Smooth muscle cell (in vitro differentiated cells): ENCODE measurements around the gene MRPL4. TPM values are rescaled to one million over a fixed set of nuclear protein-coding genes. Genes with fewer than 3 reads are reported as not detected.

Experiments used
- DNase-seq: peaks from one replicate; lab custom pipeline; 2025; ENCODE audit not compliant: unreplicated experiment; lab: John Stamatoyannopoulos, UW
- H2AFZ ChIP-seq: fragments of 200-600 bp; sonication (generic); 2 replicates; pipeline ENCODE4 v1.6.0; 2016; ENCODE audit warnings: antibody characterized with exemption, low read depth, mild to moderate bottlenecking
- H3F3A ChIP-seq: fragments of 200-600 bp; sonication (generic); 2 replicates; pipeline ENCODE4 v1.6.0; 2017; ENCODE audit warnings: antibody characterized with exemption, low read depth
- H3K27ac ChIP-seq: fragments of 200-600 bp; sonication (generic); 2 replicates; pipeline ENCODE4 v1.5.1; 2016; ENCODE audit warnings: low read depth, mild to moderate bottlenecking
- H3K27me3 ChIP-seq: fragments of 200-600 bp; sonication (generic); 2 replicates; pipeline ENCODE4 v1.6.1; 2016; ENCODE audit warnings: low read depth, mild to moderate bottlenecking
- H3K36me3 ChIP-seq: fragments of 200-600 bp; sonication (generic); 2 replicates; pipeline ENCODE4 v1.5.1; 2016; ENCODE audit warnings: low read depth
- H3K4me1 ChIP-seq: fragments of 200-600 bp; sonication (generic); 2 replicates; pipeline ENCODE4 v1.5.1; 2016; ENCODE audit warnings: low read depth
- H3K4me2 ChIP-seq: fragments of 200-600 bp; sonication (generic); 2 replicates; pipeline ENCODE4 v1.6.0; 2016; ENCODE audit warnings: mild to moderate bottlenecking
- H3K4me3 ChIP-seq: fragments of 200-600 bp; sonication (generic); 2 replicates; pipeline ENCODE4 v1.5.1; 2016; ENCODE audit warnings: mild to moderate bottlenecking
- H3K79me2 ChIP-seq: fragments of 200-600 bp; sonication (generic); 2 replicates; pipeline ENCODE4 v1.6.0; 2016; ENCODE audit warnings: low read depth, mild to moderate bottlenecking
- H3K9ac ChIP-seq: fragments of 200-600 bp; sonication (generic); 2 replicates; pipeline ENCODE4 v1.6.0; 2016; ENCODE audit warnings: low read depth
- H3K9me3 ChIP-seq: fragments of 200-600 bp; sonication (generic); replicated peaks from 2 replicates; pipeline ENCODE4 v1.5.1; 2016; ENCODE audit warnings: low read depth
- H4K20me1 ChIP-seq: fragments of 200-600 bp; sonication (generic); 2 replicates; pipeline ENCODE4 v1.6.0; 2016; ENCODE audit warnings: low read depth
- WGBS: methylation state at CpG from one replicate; pipeline ENCODE4 v1.1.7; 2016; ENCODE audit warnings: low lambda C conversion rate; 5-methylcytosine and 5-hydroxymethylcytosine counted together
- polyA plus RNA-seq: library from polyadenylated mRNA; unstranded; fragments of >200 nt; fragmentation: Nextera tagmentation; extraction: Ambion mirVana; gene quantifications from 2 replicates; pipeline ENCODE4 v1.2.1, GENCODE V29; 2016
- total RNA-seq: library from RNA; depleted of rRNA; stranded (reverse); fragments of >200 nt; gene quantifications from 2 replicates; pipeline ENCODE4 v1.2.3, GENCODE V29; 2014
- TF ChIP-seq, protein P1 (sequence below): fragments of 200-600 bp; sonication (generic); IDR thresholded peaks from 2 replicates; pipeline ENCODE4 v1.5.1; 2017; ENCODE audit warnings: borderline replicate concordance, mild to moderate bottlenecking, antibody characterized with exemption; ENCODE audit not compliant: insufficient read depth, poor library complexity, severe bottlenecking

MRPL4 gene
- total and polyA plus RNA-seq, 2 experiments from 2014 or later: 47.8 to 63.5 TPM

DNA sequence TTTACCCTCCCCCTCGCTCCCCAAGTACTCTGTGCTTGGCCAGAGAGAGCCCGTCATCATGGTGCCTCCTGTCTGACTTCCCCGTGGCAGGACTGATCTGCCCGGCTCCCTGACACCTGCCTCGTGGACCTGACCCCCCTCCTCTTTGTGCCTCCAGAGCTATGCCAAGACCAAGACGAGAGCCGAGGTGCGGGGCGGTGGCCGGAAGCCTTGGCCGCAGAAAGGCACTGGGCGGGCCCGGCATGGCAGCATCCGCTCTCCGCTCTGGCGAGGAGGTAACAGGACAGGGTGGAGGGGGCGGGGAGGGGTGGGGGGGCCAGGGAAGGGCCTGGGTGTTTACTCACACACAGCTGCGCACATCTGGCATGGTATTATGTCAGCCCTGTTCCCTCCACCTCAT is 4.5 kb downstream of the MRPL4 start:
- H3K9ac ChIP-seq: no peak overlapping the region
- H3K79me2 ChIP-seq: peaks cover 10% of the 10 kb centered on the region
- peaks cover 7% of the 10 kb centered on the region for H3K4me1 ChIP-seq
- TF ChIP-seq, protein P1, sequence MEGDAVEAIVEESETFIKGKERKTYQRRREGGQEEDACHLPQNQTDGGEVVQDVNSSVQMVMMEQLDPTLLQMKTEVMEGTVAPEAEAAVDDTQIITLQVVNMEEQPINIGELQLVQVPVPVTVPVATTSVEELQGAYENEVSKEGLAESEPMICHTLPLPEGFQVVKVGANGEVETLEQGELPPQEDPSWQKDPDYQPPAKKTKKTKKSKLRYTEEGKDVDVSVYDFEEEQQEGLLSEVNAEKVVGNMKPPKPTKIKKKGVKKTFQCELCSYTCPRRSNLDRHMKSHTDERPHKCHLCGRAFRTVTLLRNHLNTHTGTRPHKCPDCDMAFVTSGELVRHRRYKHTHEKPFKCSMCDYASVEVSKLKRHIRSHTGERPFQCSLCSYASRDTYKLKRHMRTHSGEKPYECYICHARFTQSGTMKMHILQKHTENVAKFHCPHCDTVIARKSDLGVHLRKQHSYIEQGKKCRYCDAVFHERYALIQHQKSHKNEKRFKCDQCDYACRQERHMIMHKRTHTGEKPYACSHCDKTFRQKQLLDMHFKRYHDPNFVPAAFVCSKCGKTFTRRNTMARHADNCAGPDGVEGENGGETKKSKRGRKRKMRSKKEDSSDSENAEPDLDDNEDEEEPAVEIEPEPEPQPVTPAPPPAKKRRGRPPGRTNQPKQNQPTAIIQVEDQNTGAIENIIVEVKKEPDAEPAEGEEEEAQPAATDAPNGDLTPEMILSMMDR: no peak
- H3F3A ChIP-seq: no peaks in the 10 kb centered on the region
- no peak overlapping the region for H3K27ac ChIP-seq
- H3K9me3 ChIP-seq: no peaks in the 10 kb centered on the region
- DNase-seq: no peak
- no peak overlapping the region for H2AFZ ChIP-seq
- H4K20me1 ChIP-seq: no peaks in the 10 kb centered on the region
- WGBS: 98% methylated on average over 18 of the region's 18 CpGs
- no peak overlapping the region for H3K4me3 ChIP-seq
- H3K27me3 ChIP-seq: no peaks in the 10 kb centered on the region
- no peaks in the 10 kb centered on the region for H3K36me3 ChIP-seq
- no peak overlapping the region for H3K4me2 ChIP-seq

DNA sequence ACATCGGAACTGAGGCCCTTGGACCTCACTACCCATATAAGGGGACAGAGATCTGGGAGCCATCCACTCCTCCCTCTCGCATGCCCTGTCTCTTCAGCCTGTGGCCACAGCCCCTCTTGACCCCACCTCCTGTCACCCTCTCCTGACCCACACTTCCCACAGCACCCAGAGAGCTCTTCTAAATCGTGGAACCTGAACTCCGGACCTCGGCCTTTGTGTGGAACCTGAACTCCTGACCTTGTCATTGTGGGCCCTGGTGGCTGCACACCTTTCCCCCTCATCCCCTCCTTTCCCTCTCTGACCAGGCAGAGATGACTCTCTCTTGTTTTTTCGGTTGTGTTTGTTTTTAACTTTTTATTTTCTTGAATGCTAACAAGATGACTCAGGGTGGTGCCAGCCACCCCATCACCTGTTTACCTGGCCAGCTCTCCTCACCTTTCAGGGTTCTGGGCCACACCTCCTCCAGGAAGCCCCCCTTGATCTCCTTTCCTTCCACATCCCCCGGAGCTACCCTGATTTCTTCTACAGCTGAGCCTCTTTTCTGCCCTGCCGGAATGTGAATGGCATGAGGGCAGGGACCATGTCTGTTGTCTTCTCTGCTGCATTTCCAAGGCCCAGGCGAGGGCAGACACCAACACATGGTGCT is 5.1 kb downstream of the MRPL4 start:
- H3K9ac ChIP-seq: no peak overlapping the region
- peaks cover 7% of the 10 kb centered on the region for H3K4me1 ChIP-seq
- no peak overlapping the region for H2AFZ ChIP-seq
- 95% methylated on average over 9 of the region's 9 CpGs for WGBS
- H3K79me2 ChIP-seq: peaks cover 10% of the 10 kb centered on the region
- no peaks in the 10 kb centered on the region for H3K27me3 ChIP-seq
- no peaks in the 10 kb centered on the region for H3F3A ChIP-seq
- no peaks in the 10 kb centered on the region for H4K20me1 ChIP-seq
- H3K27ac ChIP-seq: no peak overlapping the region
- no peak overlapping the region for H3K4me3 ChIP-seq
- no peak overlapping the region for H3K4me2 ChIP-seq
- H3K9me3 ChIP-seq: no peaks in the 10 kb centered on the region
- DNase-seq: no peak
- TF ChIP-seq, protein P1: no peak
- H3K36me3 ChIP-seq: no peaks in the 10 kb centered on the region

DNA sequence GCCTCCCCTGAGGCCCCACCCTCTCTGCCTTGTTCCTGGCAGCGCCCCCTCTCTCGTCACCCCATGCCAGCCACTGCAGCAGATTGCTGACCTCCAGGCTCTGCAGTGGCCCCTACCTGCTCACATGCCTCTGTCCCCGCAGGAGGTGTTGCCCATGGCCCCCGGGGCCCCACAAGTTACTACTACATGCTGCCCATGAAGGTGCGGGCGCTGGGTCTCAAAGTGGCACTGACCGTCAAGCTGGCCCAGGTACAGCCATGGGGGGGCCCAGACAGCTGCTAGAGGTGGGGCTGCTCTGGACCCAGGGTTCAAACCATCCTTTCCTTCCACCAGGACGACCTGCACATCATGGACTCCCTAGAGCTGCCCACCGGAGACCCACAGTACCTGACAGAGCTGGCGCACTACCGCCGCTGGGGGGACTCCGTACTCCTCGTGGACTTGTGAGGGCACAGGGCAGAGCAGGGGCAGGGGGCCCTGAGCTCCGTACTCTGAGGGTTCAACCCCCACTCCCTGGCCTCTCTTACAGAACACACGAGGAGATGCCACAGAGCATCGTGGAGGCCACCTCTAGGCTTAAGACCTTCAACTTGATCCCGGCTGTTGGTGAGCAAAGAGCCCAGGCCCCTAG is 6.2 kb downstream of the MRPL4 start:
- no peaks in the 10 kb centered on the region for H3K4me1 ChIP-seq
- no peak overlapping the region for H3K9ac ChIP-seq
- 95% methylated on average over 18 of the region's 18 CpGs for WGBS

More for the DNA sequence above, 6.2 kb downstream of the MRPL4 start:
- Histone ChIP-seq H3K9me3 (no peaks in the 10 kb centered on the region), H4K20me1 (no peaks in the 10 kb centered on the region), H3K79me2 (no peaks in the 10 kb centered on the region), H3K36me3 (no peaks in the 10 kb centered on the region), H3K27me3 (no peaks in the 10 kb centered on the region), H3K4me3 (no peak overlapping the region), H3K4me2 (no peak overlapping the region), H3F3A (no peaks in the 10 kb centered on the region), H3K27ac (no peak overlapping the region), H2AFZ (no peak overlapping the region)
- no peak for DNase-seq
- TF ChIP-seq, protein P1: no peak
